HEK293 (cell line): Measurements from ENCODE around the gene OST4.

Source experiments
- CTCF ChIA-PET: fragments of 350-600 bp; formaldehyde crosslinking; extraction: SDS; loops from one replicate; lab custom pipeline; 2021; ENCODE audit warnings: antibody characterized with exemption; lab: Yijun Ruan, JAX
- POLR2A ChIA-PET: fragments of 300-600 bp; formaldehyde crosslinking; extraction: SDS; loops from one replicate; lab custom pipeline; 2020; ENCODE audit warnings: antibody characterized with exemption, inconsistent platforms; lab: Yijun Ruan, JAX
- H3K27ac ChIP-seq: fragments of 200-500 bp; sonication (Bioruptor generic); 2 replicates; pipeline ENCODE4 v1.5.1; 2014; ENCODE audit warnings: low read depth, low read length, control low read depth, inconsistent platforms; ENCODE audit errors: extremely low read depth
- H3K36me3 ChIP-seq, 2 experiments: fragments of 200-500 bp in 1 of 2; sonication (Bioruptor generic) in 1 of 2; 1 replicate in 1 of 2; 2 replicates in 1 of 2; pipeline ENCODE4 v1.5.1; 2014 to 2017; ENCODE audit warnings: inconsistent platforms in 2 of 2, low read length in 2 of 2; ENCODE audit not compliant: control insufficient read depth in 2 of 2, insufficient read depth in 1 of 2
- H3K4me1 ChIP-seq: fragments of 200-500 bp; sonication (Bioruptor generic); 2 replicates; pipeline ENCODE4 v1.5.1; 2014; ENCODE audit warnings: mild to moderate bottlenecking, low read length, inconsistent platforms; ENCODE audit not compliant: control insufficient read depth, insufficient read depth
- H3K4me3 ChIP-seq: 2 replicates; pipeline ENCODE4 v1.5.1; 2011; ENCODE audit warnings: low read depth, mild to moderate bottlenecking, control low read depth, low read length, moderate library complexity
- H3K9me3 ChIP-seq: fragments of 200-500 bp; sonication (Bioruptor generic); 2 replicates; pipeline ENCODE4 v1.5.1; 2014; ENCODE audit warnings: low read depth, low read length, inconsistent platforms; ENCODE audit not compliant: control insufficient read depth, insufficient read depth
- GFI1B ChIP-seq: fragments of 450-650 bp; formaldehyde crosslinking; IDR thresholded peaks from 2 replicates; pipeline ENCODE4 v1.5.1; 2016; ENCODE audit warnings: missing biosample characterization, missing genetic modification characterization
- SETDB1 ChIP-seq: IDR thresholded peaks from one replicate; pipeline ENCODE4 v1.6.1; 2017; ENCODE audit warnings: mild to moderate bottlenecking, low read length, moderate library complexity, mixed read lengths; ENCODE audit not compliant: insufficient read length
- ZBTB17 ChIP-seq: fragments of 450-650 bp; formaldehyde crosslinking; IDR thresholded peaks from 2 replicates; pipeline ENCODE4 v1.5.1; 2016; ENCODE audit warnings: missing biosample characterization, missing genetic modification characterization
- ZNF138 ChIP-seq: fragments of 450-650 bp; formaldehyde crosslinking; IDR thresholded peaks from 2 replicates; pipeline ENCODE4 v1.5.1; 2016; ENCODE audit warnings: missing biosample characterization, missing genetic modification characterization, borderline replicate concordance
- ZNF350 ChIP-seq: fragments of 450-650 bp; formaldehyde crosslinking; IDR thresholded peaks from 2 replicates; pipeline ENCODE4 v1.5.0; 2017; ENCODE audit warnings: missing biosample characterization, mild to moderate bottlenecking, missing genetic modification characterization
- ZNF449 ChIP-seq: fragments of 450-650 bp; formaldehyde crosslinking; IDR thresholded peaks from 2 replicates; pipeline ENCODE4 v1.5.1; 2017; ENCODE audit warnings: missing biosample characterization, mild to moderate bottlenecking, missing genetic modification characterization, moderate library complexity
- ZNF501 ChIP-seq: fragments of 450-650 bp; formaldehyde crosslinking; IDR thresholded peaks from 2 replicates; pipeline ENCODE4 v1.5.1; 2016; ENCODE audit warnings: missing biosample characterization, missing genetic modification characterization
- ZNF518A ChIP-seq: fragments of 450-650 bp; formaldehyde crosslinking; conservative IDR thresholded peaks from 2 replicates; pipeline ENCODE4 v1.5.1; 2016; ENCODE audit warnings: low read depth, missing biosample characterization, missing genetic modification characterization
- ZNF645 ChIP-seq: fragments of 450-650 bp; formaldehyde crosslinking; IDR thresholded peaks from 2 replicates; pipeline ENCODE4; 2016; ENCODE audit warnings: missing biosample characterization, missing genetic modification characterization
- ZNF768 ChIP-seq: fragments of 450-650 bp; formaldehyde crosslinking; IDR thresholded peaks from 2 replicates; pipeline ENCODE4 v1.5.1; 2018; ENCODE audit warnings: missing biosample characterization, mild to moderate bottlenecking, missing genetic modification characterization
- TF ChIP-seq, protein P1 (sequence below): fragments of 450-650 bp; formaldehyde crosslinking; IDR thresholded peaks from 2 replicates; pipeline ENCODE4 v1.5.1; 2016; ENCODE audit warnings: missing biosample characterization, missing genetic modification characterization
- TF ChIP-seq, protein P2 (sequence below): fragments of 450-650 bp; formaldehyde crosslinking; IDR thresholded peaks from 2 replicates; pipeline ENCODE4 v1.5.0; 2017; ENCODE audit warnings: missing biosample characterization, missing genetic modification characterization, borderline replicate concordance

OST4 gene

GRCh38 chr2:27080603-27080936 lies 9.1 kb upstream of the OST4 start (continued):
- no peak for TF ChIP-seq ZNF518A (tag by site-specific recombination)
- no peak for TF ChIP-seq GFI1B (tag by site-specific recombination)
- TF ChIP-seq, protein P1, sequence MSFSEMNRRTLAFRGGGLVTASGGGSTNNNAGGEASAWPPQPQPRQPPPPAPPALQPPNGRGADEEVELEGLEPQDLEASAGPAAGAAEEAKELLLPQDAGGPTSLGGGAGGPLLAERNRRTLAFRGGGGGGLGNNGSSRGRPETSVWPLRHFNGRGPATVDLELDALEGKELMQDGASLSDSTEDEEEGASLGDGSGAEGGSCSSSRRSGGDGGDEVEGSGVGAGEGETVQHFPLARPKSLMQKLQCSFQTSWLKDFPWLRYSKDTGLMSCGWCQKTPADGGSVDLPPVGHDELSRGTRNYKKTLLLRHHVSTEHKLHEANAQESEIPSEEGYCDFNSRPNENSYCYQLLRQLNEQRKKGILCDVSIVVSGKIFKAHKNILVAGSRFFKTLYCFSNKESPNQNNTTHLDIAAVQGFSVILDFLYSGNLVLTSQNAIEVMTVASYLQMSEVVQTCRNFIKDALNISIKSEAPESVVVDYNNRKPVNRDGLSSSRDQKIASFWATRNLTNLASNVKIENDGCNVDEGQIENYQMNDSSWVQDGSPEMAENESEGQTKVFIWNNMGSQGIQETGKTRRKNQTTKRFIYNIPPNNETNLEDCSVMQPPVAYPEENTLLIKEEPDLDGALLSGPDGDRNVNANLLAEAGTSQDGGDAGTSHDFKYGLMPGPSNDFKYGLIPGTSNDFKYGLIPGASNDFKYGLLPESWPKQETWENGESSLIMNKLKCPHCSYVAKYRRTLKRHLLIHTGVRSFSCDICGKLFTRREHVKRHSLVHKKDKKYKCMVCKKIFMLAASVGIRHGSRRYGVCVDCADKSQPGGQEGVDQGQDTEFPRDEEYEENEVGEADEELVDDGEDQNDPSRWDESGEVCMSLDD = no peak
- TF ChIP-seq, protein P2, sequence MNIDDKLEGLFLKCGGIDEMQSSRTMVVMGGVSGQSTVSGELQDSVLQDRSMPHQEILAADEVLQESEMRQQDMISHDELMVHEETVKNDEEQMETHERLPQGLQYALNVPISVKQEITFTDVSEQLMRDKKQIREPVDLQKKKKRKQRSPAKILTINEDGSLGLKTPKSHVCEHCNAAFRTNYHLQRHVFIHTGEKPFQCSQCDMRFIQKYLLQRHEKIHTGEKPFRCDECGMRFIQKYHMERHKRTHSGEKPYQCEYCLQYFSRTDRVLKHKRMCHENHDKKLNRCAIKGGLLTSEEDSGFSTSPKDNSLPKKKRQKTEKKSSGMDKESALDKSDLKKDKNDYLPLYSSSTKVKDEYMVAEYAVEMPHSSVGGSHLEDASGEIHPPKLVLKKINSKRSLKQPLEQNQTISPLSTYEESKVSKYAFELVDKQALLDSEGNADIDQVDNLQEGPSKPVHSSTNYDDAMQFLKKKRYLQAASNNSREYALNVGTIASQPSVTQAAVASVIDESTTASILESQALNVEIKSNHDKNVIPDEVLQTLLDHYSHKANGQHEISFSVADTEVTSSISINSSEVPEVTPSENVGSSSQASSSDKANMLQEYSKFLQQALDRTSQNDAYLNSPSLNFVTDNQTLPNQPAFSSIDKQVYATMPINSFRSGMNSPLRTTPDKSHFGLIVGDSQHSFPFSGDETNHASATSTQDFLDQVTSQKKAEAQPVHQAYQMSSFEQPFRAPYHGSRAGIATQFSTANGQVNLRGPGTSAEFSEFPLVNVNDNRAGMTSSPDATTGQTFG (tag by site-specific recombination) = no peak
- TF ChIP-seq ZNF350 (tag by site-specific recombination) = no peak
- TF ChIP-seq SETDB1 = no peak
- no peak for TF ChIP-seq ZNF768 (tag by site-specific recombination)
- TF ChIP-seq, all 188 proteins: peak for 0

DNA sequence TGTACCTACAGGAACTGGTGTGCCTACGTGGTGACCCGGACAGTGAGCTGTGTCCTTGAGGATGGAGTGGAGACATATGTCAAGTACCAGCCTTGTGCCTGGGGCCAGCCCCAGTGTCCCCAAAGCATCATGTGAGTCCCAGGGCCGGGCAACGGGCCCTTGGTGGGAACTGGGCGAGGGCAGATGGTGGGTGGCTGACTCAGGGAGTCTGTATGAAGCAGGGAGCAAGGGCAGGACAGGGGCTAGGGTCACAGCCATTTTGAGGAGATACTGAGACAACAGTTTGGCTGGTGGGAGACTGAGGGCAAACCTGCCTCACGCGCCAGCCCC lies 8.7 kb upstream of the OST4 start:
- Histone ChIP-seq H3K4me3 (no peak overlapping the region), H3K9me3 (no peaks in the 10 kb centered on the region), H3K4me1 (peaks cover 4% of the 10 kb centered on the region), H3K36me3 (no peaks in the 10 kb centered on the region), H3K27ac (no peak overlapping the region)
- ChIA-PET CTCF (interaction anchor here (0.6 to 0.9 kb wide), 3 partner anchors 18 to 34 kb away, joined by 3 read pairs; no protein-coding TSS in a partner anchor), POLR2A (no interaction called here)
- TF ChIP-seq ZNF501 (tag by site-specific recombination) (no peak), ZNF645 (tag by site-specific recombination) (no peak), ZNF449 (tag by site-specific recombination) (no peak), ZNF138 (no peak), GFI1B (tag by site-specific recombination) (no peak), ZBTB17 (tag by site-specific recombination) (no peak)
